Measurements from ENCODE around the gene FBXL15.
A peak's percentile ranks its signal among the peaks of the same experiment; 100 is the strongest.

Gene FBXL15

DNA sequence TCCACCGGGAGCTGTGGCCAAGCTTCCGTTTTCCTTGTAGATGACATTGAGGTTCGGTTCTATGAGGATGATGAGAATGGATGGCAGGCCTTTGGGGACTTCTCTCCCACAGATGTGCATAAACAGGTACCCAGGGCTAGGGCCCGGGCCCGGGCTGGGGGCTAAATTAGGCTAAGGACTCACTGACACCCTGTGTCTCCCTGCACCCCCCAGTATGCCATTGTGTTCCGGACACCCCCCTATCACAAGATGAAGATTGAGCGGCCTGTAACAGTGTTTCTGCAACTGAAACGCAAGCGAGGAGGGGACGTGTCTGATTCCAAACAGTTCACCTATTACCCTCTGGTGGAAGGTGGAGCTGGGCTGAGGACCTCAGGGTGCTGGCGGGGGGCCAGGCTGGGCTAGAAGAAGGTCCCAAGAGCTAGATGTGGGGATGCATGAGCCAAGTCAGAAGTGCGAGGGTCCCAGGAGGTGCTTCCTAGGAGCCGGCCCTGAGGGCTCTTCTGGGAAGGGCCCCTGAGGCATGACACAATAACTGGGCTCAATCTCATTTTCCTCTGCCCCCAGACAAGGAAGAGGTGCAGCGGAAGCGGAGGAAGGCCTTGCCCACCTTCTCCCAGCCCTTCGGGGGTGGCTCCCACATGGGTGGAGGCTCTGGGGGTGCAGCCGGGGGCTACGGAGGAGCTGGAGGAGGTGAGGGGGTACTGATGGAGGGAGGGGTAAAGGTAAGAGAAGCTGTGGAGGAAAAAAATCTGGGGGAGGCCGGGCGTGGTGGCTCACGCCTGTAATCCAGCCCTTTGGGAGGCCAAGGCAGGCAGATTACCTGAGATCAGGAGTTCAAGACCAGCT lies 22.2 kb upstream of the FBXL15 start:
- DNase-seq (ENCODE audit: low read depth) = no peak

DNA sequence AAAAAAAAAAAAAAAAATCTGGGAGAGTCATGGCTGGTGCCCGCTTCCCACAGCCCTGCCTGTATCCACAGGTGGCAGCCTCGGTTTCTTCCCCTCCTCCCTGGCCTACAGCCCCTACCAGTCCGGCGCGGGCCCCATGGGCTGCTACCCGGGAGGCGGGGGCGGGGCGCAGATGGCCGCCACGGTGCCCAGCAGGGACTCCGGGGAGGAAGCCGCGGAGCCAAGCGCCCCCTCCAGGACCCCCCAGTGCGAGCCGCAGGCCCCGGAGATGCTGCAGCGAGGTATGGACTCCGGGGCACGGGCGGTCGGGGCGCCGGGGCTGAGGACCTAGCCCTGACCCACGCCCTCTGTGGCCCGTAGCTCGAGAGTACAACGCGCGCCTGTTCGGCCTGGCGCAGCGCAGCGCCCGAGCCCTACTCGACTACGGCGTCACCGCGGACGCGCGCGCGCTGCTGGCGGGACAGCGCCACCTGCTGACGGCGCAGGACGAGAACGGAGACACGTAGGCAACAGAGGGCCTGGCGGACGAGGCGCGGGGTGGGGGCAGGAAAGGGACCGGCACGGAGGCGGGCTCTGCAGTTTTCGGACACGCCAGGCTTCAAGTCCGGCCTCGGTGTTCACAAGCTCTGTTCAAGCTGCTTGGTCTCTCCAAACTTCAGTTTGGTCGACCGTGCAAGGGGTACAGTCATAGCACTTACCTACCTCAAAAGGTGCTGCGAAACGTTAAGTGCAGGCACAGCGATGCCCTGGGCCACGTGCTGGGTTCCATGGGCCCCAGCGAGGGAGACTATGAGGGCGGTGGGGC lies 21.2 kb upstream of the FBXL15 start:
- DNase-seq (ENCODE audit: low read depth) = peak; percentile 86

DNA sequence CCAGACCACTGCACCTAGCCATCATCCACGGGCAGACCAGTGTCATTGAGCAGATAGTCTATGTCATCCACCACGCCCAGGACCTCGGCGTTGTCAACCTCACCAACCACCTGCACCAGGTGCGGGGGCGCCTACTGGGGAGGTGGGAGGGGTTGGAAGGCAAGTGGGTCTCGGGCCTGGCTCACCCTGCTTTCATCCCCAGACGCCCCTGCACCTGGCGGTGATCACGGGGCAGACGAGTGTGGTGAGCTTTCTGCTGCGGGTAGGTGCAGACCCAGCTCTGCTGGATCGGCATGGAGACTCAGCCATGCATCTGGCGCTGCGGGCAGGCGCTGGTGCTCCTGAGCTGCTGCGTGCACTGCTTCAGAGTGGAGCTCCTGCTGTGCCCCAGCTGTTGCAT lies 20.6 kb upstream of the FBXL15 start:
- no peak for DNase-seq (ENCODE audit: low read depth)

DNA sequence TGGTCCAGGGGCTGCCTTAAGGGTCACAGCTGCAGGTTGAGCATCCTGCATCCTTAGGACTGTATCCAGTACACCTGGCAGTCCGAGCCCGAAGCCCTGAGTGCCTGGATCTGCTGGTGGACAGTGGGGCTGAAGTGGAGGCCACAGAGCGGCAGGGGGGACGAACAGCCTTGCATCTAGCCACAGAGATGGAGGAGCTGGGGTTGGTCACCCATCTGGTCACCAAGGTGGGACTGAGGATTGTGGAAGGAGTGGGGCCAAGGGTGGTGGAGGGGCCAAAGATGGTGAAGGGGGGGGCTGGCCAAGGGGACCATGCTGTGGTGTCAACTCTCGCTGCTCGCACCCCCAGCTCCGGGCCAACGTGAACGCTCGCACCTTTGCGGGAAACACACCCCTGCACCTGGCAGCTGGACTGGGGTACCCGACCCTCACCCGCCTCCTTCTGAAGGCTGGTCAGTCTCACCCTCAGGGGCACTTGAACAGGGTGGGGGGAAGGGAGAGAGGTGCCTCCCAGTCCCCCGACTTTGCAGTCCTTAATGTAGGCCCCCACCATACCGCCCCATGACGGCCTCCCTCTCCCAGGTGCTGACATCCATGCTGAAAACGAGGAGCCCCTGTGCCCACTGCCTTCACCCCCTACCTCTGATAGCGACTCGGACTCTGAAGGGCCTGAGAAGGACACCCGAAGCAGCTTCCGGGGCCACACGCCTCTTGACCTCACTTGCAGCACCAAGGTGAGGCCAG lies 19.9 kb upstream of the FBXL15 start:
- DNase-seq (ENCODE audit: low read depth) = no peak

DNA sequence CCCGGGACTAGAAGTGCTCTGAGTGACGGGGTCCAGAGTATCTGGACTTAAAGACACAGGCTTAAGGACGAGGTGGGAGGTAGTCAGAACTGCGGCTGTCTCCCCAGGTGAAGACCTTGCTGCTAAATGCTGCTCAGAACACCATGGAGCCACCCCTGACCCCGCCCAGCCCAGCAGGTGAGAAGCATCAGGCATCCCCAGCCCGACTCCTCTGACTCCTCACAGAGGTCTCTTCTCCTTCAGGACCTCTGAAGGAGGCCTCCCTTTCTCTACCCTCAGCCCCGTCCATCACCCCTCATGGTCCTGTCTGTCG lies 19.3 kb upstream of the FBXL15 start:
- DNase-seq (ENCODE audit: low read depth) = no peak

DNA sequence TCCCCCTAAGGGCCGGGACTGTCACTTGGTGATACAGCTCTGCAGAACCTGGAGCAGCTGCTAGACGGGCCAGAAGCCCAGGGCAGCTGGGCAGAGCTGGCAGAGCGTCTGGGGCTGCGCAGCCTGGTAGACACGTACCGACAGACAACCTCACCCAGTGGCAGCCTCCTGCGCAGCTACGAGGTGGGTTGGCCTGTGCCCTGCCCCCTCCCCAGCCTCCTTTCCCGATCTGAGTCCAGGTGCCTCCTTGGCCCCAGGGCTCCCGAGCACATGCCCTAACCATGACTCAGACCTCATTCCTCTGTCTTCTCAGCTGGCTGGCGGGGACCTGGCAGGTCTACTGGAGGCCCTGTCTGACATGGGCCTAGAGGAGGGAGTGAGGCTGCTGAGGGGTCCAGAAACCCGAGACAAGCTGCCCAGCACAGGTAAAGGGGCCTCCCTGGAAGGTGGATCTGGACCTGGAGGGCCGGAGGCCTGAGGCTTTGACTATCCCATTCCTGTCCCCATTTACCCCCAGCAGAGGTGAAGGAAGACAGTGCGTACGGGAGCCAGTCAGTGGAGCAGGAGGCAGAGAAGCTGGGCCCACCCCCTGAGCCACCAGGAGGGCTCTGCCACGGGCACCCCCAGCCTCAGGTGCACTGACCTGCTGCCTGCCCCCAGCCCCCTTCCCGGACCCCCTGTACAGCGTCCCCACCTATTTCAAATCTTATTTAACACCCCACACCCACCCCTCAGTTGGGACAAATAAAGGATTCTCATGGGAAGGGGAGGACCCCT lies 18.7 kb upstream of the FBXL15 start:
- peak; percentile 86 for DNase-seq (ENCODE audit: low read depth)

DNA sequence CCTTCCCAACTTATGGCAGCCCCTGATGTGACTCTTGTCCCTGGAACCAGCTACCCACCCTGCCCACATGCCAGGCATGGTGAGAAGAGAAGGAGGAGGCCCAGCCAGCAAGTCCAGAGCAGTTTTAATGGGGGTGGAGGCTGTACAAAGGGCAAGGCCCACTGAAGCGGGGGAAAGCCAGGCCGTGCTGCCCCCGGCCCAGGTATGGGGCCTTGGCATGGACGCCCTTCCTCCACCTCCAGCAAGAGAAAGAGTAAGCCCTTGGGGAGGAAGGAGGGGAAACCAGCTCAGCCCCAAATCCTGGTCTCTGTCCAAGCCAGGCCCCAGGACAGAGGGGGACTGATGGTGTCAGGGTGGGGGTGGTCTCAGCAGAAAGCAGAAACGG lies 18.1 kb upstream of the FBXL15 start:
- DNase-seq (ENCODE audit: low read depth) = no peak

DNA sequence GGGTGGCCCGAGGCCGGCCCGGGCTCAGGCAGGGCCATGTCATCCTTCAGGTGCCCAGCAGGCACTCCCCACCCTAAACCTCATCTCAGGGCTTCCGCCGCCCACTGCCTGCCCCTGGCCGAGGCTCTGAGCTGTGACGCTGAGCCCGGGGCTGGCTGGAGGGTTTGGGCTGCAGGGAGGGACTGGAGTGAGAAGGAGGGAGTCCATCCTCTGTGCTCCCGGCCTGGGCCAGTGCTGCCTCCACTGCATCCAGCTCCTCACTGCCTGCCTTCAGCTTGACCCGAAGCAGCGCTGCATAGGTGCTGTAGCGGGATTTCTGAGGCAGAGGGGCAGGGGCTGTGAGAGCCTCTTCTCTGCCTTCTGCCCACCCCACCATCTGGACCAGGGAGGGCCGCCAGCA lies 17.5 kb upstream of the FBXL15 start:
- DNase-seq (ENCODE audit: low read depth) = no peak

DNA sequence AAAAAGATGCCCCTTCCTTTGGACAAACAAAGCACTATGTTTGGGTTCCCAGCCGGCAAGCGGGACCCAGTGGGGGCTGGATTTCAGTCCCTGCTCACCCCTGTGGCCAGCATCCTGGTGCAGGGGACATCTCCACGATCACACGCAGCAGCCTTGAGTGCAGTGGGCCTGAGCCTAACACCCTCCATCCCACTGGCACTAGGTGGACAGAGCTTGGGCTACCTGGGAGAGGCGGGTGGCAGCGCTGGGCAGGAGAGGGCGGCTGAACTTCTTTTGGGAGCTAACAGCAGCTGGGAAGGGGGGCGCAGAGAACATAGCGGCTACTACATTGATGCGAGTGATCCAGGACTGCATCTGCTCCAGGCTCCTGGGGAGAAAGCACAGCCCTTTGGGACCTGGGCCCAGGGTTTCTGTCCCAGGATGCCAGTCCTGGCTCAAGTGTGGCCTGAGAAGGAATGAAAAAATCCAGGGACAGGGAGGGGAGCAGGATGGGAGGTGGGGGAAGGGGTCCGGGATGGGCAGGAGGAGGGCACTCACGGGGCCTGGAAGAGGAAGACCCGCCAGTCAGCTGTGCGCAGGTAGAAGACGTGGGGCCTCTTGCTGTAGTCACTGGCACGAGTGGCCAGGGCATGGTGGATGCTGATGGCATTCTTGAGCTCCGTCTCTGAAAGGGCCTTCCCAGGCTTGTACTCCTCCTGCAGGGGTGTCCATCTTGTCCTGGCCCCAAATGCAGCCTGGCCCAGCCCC lies 16.1 kb upstream of the FBXL15 start:
- no peak for DNase-seq (ENCODE audit: low read depth)

DNA sequence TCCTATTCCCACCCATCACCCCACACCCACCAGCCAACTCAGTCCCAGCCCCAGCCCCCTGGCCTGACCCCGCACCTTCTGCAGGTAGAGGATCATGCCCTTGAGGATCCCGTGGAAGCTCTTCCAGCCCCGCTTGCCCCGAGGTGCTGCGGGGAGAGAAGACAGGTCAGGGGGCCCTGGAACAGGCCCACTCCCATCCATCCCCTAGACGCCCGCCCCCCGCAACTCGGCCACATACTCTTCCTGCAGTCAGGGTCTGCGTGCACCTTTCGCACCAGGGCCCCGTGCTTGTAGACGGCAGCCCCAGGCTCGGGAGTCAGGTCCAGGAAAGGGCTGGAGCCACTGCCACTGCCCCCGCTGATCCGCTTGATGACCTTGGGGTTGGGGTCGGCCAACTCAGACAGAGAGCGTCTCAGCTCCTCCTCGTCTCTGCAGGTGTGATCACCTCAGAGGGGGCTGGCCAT lies 15.5 kb upstream of the FBXL15 start:
- DNase-seq (ENCODE audit: low read depth) = no peak

DNA sequence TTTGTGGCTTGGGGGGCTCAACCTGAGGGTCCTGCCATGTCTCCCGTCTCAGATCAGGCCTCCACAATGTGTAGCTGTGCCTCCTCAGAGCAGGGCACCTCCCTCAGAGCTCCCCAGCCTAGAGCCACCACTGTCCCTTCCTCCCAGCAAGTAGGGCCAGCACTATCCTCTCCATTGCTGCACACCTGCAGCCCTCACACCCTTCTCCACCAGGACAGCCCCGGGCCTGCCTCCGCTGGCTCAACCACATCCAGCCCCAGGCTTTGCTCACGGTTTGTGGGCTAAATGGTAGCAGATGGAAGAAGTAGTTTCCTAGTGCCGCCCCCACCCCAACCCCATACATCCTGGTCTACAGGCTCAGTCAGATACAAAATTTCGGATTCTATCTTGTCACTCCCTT lies 15.0 kb upstream of the FBXL15 start:
- no peak for DNase-seq (ENCODE audit: low read depth)

DNA sequence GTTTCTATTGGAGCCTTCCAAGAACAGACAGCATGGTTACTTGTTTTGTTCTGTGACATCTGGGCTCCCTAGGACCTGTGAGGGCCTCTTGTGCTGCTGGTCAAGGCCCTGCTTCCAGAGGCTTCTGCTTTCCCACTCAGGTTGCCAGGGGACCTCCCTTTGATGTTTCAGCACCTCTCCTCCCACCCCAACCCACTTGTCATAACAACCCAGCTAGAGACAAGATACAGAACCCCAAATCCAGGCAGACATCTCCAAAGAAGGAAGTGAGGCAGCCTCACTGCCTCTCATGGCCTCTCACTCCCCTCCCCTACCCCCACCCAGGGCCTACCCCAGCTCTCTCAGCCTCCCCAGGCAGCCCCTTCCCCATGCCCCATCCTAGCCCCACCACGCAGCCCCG lies 13.8 kb upstream of the FBXL15 start:
- DNase-seq (ENCODE audit: low read depth) = no peak

DNA sequence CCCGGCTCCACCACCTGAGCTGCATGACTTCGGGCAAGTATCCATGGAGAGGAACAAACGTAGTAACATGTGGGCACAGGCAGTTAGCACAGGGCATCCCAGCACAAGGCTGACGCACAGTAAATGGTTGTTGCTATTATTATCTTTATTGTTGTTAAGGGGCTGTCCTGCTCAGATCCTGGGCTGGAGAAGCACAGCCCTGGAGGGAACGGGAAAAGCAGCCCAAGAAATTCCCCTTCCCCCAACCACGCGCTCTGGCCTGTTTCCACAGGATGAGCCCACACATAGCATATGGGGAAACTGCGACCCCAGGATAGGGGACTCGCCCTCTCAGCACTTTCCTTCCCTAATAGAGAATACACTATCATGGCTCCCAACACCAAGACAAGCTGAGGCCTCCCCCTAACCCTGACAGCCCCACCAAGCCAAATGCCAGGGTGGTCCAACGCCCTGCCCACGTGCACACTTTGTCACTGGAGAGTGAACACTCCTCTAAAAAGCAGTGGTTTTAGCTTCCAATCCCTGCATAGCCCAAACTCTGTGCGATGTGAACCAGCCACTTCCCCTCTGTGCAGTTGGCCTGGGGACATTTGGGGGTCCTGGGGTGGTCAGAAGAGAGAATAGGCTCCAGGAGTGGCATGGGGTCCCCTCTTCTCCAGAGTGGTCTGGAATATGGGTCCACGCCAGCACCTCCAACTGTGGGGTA lies 13.1 kb upstream of the FBXL15 start:
- DNase-seq (ENCODE audit: low read depth) = no peak

DNA sequence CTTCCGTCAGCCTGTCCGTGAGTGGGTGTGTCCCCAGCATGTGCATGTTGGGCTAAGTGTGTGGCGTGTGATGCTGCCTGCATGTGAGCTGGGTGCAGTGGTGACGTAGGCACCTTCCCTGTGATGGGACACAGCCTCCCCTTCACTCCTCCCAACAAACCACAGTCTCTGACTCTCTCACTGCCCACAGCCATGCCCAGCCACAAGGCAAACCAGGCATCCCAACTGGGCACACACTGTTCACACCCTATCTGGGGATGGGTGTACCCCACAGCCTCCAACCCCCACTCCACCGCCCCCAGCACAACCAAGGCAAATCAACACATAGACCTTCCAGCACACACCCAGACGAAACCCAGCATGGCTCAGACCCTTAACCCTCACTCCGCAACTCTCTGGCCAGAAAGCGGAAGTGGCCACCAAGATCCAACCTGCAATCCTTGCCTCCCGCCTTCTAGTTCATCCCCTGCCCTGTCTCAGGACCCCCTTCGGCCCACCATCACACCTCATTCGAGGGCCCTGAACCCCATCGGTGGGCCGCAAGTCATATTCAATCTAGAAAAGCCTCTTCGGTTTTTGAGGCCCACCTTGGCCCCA lies 12.4 kb upstream of the FBXL15 start:
- DNase-seq (ENCODE audit: low read depth) = no peak

DNA sequence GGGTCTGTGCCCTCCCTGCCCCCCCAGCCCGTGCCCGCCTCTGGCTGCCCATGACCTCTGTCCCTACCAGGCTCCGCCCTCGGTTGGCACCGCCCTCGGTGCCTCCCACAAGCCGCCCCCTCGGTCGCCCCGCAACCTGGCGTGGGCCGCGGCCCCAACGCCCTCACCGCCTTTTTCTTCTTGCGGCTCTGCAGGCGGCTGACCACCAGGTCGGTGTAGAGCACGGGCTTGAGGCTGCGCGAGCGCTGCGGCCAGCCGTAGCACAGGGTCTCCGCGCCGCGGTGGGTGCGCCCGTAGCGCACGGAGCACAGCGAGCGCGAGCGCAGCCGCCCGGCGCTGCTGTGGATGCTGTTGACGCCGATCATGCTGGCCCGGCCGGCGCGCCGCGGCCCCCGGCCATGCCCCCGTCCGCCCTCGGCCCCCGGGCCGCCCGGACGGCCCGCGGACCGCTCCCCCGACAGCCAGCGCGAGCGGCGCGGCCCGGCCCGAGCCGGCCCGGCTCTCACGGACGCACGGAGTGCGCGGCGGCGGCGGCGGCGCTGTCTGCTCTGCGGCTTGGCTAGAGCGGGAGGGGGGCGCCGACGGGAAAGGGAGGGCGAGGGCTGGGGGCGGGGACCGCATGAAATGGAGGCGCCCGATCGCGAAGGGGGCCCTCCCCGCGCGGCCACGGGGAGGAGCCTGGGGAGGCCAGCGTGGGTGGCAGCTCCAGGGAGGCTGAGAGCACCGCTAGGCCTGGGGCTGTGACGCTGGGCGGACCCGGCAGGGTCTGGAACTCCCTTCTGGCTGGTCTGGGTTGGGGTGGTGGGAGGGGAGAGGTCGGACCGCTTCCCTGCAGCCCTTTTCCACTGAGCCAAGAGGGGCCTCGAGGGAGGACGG lies 11.7 kb upstream of the FBXL15 start:
- no peak for DNase-seq (ENCODE audit: low read depth)

DNA sequence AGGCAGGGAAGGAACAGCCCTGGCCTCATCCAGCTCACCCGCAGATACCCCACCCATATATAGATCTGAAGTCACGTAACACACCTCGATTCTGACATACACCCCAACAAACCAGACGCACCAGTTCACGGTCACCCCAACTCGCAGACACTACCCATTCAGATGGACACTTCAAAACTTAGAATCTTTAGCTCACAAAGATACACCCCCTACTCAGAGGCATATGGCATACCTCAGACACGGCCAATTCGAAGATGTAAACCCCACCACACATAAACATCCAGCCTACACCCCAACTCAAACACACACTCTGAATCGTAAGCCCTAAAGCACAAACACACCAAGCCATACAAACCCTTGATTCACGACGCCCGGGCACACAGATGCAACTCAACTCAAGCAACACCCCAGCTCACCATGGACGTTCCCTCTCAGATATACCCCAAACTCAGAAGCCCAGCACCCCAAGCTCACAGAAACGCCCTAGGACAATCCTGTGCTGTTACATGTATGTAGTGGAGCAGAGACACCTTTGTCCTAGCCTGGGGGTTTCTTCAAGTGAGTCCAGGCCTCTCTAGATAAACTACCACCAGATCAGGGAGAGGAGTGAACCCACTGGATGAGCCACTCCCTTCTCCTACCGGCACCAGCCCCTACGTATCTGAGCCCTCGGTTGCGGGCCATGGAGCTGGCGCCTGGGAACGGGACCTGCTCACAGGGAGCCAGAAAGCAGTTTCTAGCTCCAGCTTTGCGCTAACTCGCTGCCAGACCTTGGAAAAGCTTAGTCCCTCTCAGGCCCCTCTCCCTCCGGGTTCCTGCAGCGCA lies 10.8 kb upstream of the FBXL15 start:
- DNase-seq (ENCODE audit: low read depth) = no peak

DNA sequence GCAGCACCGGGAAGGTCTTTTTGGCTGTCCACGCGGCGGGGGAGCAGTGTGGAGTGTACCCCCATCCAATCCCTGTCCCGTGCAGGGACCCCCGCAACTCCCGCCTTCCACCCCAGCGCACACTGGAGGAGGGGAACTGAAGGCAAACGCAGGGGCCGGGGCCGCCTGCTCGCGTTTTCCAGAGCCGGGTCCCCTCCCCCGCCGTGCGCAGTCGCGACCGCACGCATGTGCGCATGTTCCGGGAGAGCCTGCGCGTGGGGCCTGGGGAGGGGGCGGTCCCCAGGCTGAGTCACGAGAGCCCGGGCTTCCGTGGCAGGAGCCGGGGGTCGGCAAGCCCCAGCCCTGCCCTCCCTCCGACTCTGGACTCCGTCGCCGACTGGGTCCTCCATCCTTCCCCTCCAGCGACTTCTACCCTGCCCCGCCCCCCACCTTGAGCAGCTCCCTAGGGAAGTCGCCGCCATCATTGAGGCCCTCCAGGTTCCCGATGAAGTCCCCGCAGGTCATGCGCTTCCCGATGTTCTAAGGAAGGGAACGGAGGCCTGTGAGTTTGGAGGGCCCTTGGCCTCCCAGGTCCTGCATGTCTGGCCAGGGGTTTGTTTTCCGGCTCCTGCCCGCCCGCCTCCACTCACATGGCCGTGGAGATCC lies 10.1 kb upstream of the FBXL15 start:
- DNase-seq (ENCODE audit: low read depth) = no peak
